Stimulated activated CD4-positive, alpha-beta T cell treated with anti-CD3 and anti-CD28 coated beads, Interleukin-1b, Interleukin-23, amount 100 ng/mL, for 48 hours (primary cell): ENCODE measurements around the gene SMIM45.

Experiments used
- DNase-seq: peaks from one replicate; pipeline ENCODE4 v3.0.0-alpha.2; 2020

SMIM45 gene

DNA sequence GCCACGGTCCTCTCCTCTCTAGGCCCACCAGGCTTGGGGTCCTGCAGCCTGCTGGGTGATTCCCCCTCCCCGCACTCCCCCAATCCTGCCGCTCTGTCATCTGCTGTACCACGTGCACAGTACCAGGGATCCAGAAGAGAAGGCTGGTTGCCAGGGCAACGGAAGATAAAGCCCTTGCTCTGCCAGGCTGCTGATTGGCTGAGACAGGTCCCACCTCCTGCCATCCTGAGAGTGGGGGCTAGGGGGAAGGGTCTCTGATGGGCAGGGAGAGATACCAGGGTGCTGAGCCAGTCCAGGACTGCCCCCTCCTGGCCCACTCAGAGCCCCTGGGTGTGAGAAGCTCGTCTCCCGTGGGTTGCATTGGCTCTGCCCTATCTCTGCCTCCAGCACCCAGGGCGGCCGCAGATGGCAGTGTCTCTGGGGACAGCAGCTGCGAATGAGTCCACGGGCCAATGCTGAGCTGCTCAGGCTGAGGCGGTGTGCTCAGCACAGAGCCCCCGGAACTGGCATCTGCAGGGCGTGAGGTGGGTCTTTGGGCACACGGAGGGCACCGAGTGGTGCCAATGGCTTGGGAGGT is at the start of gene SMIM45:
TSS of gene SMIM45 (plus strand) at position 253 of the 577 bp plus-strand sequence.
- DNase-seq = no peak

- no peak for DNase-seq
Measured at GRCh38 chr22:41902932-41903421, 49.0 kb upstream of the SMIM45 start.

- no peak for DNase-seq
Measured at GRCh38 chr22:41904450-41905410, 47.2 kb upstream of the SMIM45 start.

- no peak for DNase-seq
Measured at GRCh38 chr22:41905411-41906202, 46.3 kb upstream of the SMIM45 start.

GRCh38 chr22:41906822-41907221 is 45.1 kb upstream of the SMIM45 start:
- no peak for DNase-seq

DNA sequence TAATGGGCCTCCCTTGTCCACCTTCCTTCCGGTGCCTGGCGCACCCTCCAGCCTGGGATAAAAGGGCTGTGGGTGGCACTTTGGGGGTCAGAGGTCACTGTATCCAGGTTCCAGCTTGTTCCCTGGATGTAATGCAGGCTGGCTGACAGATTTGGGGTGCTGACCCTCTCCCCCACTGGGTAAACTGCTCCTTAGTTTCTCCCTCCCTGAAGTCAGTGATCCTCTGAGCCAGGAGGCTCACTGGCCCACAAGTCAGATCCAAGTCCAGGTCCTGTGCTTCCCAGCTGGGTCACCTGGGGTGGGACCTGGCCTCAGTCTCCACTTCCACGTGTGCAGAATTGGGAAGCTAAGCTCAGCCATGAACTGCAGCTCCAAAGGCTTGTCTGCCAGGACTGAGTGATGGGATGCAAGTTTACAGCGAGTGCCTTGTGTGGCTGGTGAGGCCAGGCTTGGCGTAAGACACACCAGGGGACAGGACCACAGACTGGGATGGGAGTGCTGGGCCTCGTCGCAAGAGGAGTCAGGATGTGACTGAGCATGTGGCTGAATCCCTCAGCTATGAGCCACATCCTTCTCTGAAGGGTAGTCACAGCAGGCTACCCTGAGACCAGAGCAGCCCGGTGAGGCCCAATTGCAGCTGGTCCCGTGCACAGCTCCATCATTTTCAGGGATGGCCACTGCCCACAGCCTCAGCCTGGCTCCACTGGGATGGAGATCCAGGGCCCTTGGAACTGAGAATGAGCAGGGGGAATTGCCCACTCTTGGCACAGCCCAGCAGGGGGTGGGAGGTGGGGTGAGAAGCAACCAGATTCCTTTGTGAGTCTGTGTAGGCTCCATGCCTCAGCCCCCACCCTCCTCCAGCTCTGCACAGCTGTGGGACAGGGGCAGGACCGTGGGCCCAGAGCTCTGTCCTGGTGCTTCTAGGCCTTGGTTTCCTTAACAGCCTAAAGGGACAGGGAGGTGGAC is 44.2 kb upstream of the SMIM45 start:
- DNase-seq = no peak

GRCh38 chr22:41908411-41909309 is 43.3 kb upstream of the SMIM45 start:
- no peak for DNase-seq

DNA sequence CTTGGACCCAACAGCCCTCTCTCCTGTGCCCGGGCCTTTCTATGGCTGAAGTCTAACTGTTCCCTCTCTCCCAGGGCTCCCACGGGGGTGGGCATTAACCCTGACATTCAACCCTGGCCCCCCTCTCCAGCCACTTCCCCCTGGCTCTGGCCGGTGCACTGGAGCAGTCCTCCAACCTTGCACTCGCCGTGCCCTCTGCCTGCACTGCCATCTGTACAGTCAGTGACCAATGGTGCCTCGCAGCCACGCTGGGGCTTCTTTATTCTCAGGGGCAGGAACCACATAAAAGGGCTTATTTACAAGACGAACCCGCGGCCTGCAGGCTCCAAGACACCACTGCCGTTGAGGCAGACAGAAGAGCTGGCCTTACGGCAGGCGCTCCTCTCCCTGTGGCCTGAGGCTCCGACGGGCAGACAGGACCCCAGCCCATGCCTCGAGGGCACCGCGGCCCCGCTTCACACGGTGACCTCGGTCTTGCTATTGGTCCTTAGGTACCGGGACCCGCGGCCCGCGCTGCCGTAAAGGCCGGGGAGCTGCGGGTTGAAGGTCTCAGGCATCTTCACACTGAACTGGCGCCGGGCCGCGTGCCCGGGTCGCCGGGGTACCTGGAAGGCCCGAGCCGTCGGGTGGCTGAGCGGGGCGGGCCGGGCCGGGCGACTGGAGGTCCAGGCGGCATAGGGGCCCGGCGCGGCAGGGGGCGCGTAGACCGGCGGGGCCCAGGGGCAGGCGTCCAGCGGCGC is 42.5 kb upstream of the SMIM45 start:
- DNase-seq = no peak

- no peak for DNase-seq
Measured at GRCh38 chr22:41910050-41911000, 41.6 kb upstream of the SMIM45 start.

DNA sequence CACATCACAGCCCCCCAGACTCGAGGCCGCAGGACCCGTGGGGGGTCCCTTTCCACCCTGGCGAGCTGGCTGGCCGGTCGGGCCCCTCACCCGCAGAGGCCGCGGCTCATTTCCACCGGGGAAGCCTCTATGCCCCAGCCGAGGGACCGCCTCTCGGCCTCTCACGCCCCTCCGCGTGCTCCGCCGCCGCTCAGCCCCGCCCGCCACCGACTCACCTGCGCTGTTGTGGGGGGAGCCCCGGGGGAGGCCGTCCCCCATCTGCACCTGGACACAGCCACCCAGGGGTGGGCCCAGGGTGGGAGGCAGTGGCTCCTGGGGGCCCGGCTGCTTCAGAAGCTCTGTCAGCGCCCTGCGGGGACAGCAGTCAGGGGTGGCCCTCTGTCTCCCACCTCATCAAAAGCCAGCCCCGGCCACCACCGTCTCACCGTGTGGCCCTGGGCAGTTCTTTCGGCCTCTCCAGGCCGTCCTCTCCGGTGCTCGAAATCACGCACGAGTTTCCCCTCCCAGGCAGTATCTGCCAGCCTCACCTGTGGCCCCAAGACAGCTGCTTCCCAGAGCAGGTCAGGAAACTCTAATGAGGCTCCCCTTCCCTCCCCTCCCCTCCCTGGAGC is 40.8 kb upstream of the SMIM45 start:
- no peak for DNase-seq

- DNase-seq = no peak
Measured at GRCh38 chr22:41912338-41913039, 39.5 kb upstream of the SMIM45 start.

DNA sequence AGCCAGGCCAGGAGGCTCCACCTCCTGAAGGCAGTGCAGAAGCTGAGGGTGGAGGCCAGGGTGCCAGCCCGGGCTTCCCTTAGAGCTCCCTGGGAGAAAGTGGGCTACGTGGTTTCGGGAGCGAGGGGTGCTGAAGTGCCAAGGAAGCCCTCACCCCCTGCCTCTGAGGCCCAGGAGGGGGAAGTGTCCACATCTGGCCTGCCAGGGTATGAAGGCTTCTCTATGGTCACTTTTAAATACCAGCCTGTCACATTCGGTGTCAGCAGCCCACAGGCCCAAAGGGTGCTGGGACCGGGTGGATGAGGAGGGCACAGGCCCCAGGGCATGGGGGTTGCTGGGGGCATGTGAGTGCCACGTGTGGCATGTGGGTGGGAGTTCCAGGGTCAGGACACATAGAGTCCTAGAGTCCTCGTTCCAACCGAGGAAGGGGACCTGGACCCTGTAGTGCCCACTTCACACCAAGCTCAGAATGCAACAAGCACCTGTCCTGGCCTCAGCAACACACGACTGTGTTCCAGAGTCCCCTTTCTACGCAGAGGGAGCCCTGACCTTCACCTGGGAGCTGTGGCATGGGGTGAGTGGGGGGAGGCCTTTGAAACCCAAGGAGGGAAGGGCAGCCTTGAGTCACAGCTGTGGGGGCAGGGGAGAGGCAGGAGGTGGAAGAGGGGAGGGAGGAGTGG is 38.8 kb upstream of the SMIM45 start:
- DNase-seq = no peak

DNA sequence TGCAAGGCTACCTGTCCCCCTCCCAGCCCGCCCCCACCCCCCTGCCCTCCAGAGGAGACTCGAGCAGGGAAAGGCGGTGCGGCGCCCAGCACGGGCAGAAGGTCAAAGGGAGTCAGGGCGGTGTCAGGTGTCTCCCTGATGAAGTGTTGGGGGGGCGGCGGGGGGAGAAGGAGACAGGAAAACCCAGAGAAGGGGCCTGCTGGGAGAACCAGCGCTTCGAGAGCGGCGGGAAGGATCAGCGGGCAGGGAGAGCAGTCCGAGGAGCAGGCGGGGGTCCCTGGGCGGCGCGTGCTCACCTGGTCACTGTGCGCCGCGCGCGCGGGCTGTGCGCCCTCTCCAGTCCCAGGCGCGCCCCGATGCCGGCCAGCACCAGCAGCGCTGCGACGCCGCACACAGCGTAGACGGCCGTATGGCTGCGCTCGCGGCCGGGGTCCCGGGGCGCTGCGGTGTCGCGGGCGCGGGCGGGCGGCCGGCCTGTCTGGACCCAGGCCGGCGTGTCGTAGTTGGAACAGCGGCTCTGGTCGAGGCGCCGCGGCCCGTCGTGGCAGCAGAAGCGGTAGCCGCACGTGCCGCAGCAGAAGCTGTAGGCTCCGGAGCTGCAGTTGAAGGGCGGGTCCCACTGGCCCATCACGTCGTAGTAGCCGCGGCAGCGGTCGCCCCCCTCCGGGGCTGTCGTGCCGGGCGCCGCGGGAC is 38.0 kb upstream of the SMIM45 start:
- no peak for DNase-seq

GRCh38 chr22:41914611-41915034 is 37.3 kb upstream of the SMIM45 start:
- no peak for DNase-seq

DNA sequence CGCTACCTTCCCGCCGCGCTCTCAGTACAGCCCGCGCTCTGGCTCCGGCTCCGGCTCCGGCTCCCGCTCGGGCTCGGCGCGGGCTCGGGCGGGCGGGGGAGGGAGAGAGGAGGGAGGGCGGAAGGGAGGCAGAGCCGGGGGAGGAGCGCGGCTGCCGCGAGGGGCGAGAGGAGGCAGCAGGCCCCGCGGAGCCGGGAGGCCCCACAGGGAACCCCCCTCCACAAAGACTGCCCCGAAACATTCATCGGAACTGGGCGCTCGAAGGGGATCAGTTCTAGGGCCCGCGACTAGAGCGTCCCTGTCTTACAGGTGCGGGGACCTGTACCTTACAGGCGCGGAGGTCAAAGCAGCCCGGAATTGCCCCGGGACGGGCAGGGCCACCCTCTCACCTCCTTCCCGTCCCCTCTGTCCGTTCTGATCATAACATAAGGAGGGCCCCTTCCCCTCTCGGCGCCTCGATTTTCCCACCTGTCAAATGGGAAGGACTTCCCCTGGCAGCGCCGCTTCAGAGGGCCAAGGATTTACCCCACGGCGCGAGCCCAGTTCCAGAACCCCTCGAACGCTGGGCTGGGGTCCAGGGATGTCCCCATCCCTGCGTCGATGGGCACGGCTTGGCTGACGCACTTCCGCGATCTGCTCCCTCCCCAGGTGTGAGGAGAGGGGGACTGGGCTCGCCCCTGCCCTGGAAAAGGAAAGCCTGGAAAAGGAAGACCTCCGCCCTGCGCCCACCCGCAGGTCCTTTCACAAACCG is 36.7 kb upstream of the SMIM45 start, which contains the start of gene SHISA8:
TSS of gene SHISA8 (minus strand) at position 40 of the 751 bp plus-strand sequence. CDS start 407 bp downstream, outside the sequence.
- DNase-seq = peak; percentile 57
